GM23338 (cell line): ENCODE measurements around the gene ITGAV. TPM values are rescaled to one million over a fixed set of nuclear protein-coding genes. Genes with fewer than 3 reads are reported as not detected.

Source experiments
- ATAC-seq: fragments of 200-7000 bp; cut with Tn5 transposase; 3 replicates; pipeline ENCODE4 v1.9.1; 2020
- DNase-seq: peaks from one replicate; pipeline ENCODE4 v3.0.0-alpha.2; 2015; ENCODE audit warnings: low spot score
- H2AFZ ChIP-seq: fragments of 200-600 bp; sonication (generic); 2 replicates; pipeline ENCODE4 v1.8.0; 2016; ENCODE audit warnings: antibody characterized with exemption, mild to moderate bottlenecking, moderate library complexity
- H3F3A ChIP-seq: fragments of 200-600 bp; sonication (generic); replicated peaks from 2 replicates; pipeline ENCODE4 v1.8.0; 2017; ENCODE audit warnings: antibody characterized with exemption, mixed run types, low read depth
- H3K27ac ChIP-seq: fragments of 200-600 bp; sonication (generic); 2 replicates; pipeline ENCODE4 v1.6.1; 2016; ENCODE audit warnings: low read depth
- H3K27me3 ChIP-seq: fragments of 200-600 bp; sonication (generic); 2 replicates; pipeline ENCODE4 v1.8.0; 2016; ENCODE audit warnings: mild to moderate bottlenecking, mixed run types, moderate library complexity; ENCODE audit not compliant: insufficient read depth
- H3K36me3 ChIP-seq: fragments of 200-600 bp; sonication (generic); 2 replicates; pipeline ENCODE4 v1.8.0; 2016; ENCODE audit warnings: mild to moderate bottlenecking; ENCODE audit not compliant: insufficient read depth
- H3K4me1 ChIP-seq: fragments of 200-600 bp; sonication (generic); 2 replicates; pipeline ENCODE4 v1.8.0; 2016; ENCODE audit warnings: mild to moderate bottlenecking, moderate library complexity; ENCODE audit not compliant: insufficient read depth
- H3K4me2 ChIP-seq: fragments of 200-600 bp; sonication (generic); 2 replicates; pipeline ENCODE4 v1.7.1; 2017; ENCODE audit warnings: mixed run types
- H3K4me3 ChIP-seq: fragments of 200-600 bp; sonication (generic); 2 replicates; pipeline ENCODE4 v1.6.1; 2016; ENCODE audit warnings: mixed run types
- H3K79me2 ChIP-seq: fragments of 200-600 bp; sonication (generic); replicated peaks from 2 replicates; pipeline ENCODE4 v1.8.0; 2017; ENCODE audit warnings: mild to moderate bottlenecking; ENCODE audit not compliant: insufficient read depth
- H3K9me2 ChIP-seq: fragments of 200-600 bp; sonication (generic); 2 replicates; pipeline ENCODE4 v1.8.0; 2017; ENCODE audit not compliant: insufficient read depth
- H4K20me1 ChIP-seq: fragments of 200-600 bp; sonication (generic); replicated peaks from 2 replicates; pipeline ENCODE4 v1.8.0; 2017; ENCODE audit warnings: mild to moderate bottlenecking; ENCODE audit not compliant: insufficient read depth
- H3K27ac Mint-ChIP-seq: 2 replicates; pipeline ENCODE4 v1.8.0; 2020; ENCODE audit warnings: inconsistent platforms, mild to moderate bottlenecking, moderate library complexity, mixed read lengths
- H3K27me3 Mint-ChIP-seq: 3 replicates; pipeline ENCODE4 v1.8.0; 2022; ENCODE audit warnings: low read depth, mild to moderate bottlenecking, moderate library complexity, mixed read lengths, inconsistent platforms; ENCODE audit not compliant: insufficient read depth, poor library complexity
- H3K36me3 Mint-ChIP-seq: 3 replicates; pipeline ENCODE4 v1.8.0; 2021; ENCODE audit warnings: low read depth, mild to moderate bottlenecking, inconsistent platforms, moderate library complexity, mixed read lengths
- H3K4me1 Mint-ChIP-seq: 3 replicates; pipeline ENCODE4 v1.8.0; 2020; ENCODE audit warnings: mild to moderate bottlenecking, inconsistent platforms, mixed read lengths
- H3K4me3 Mint-ChIP-seq: 3 replicates; pipeline ENCODE4 v1.8.0; 2021; ENCODE audit warnings: moderate library complexity, mild to moderate bottlenecking, inconsistent platforms, mixed read lengths
- H3K9me3 Mint-ChIP-seq: 3 replicates; pipeline ENCODE4 v1.8.0; 2020; ENCODE audit warnings: moderate library complexity, mild to moderate bottlenecking, inconsistent platforms, mixed read lengths
- CTCF ChIP-seq, 2 experiments: fragments of 200-600 bp in 1 of 2; sonication (generic) in 1 of 2; conservative IDR thresholded peaks; 2 replicates each; pipeline versions ENCODE4 v1.5.1 to v1.6.1; 2016 to 2017; ENCODE audit warnings: antibody characterized with exemption in 2 of 2, low read depth in 2 of 2, mild to moderate bottlenecking in 2 of 2, moderate library complexity in 1 of 2
- STAT1 ChIP-seq: IDR thresholded peaks from one replicate; pipeline ENCODE4 v1.6.1; 2016; ENCODE audit warnings: antibody characterized with exemption; ENCODE audit not compliant: unreplicated experiment
- ZNF331 ChIP-seq: fragments of 250-450 bp; sonication (Bioruptor Pico); IDR thresholded peaks from 2 replicates; pipeline ENCODE4 v1.5.0; 2020; ENCODE audit warnings: low read depth, mild to moderate bottlenecking, moderate library complexity
- ZNF462 ChIP-seq: fragments of 250-450 bp; sonication (Bioruptor Pico); IDR thresholded peaks from 2 replicates; pipeline ENCODE4 v1.5.0; 2020; ENCODE audit warnings: mild to moderate bottlenecking, moderate library complexity
- polyA plus RNA-seq: library from polyadenylated mRNA; unstranded; fragments of >200 nt; fragmentation: Nextera tagmentation; extraction: Ambion mirVana; gene quantifications from 2 replicates; pipeline ENCODE4 v1.2.1, GENCODE V29; 2016
- total RNA-seq: library from RNA; depleted of rRNA; stranded (reverse); fragments of >200 nt; shearing (Covaris generic); gene quantifications from 2 replicates; pipeline ENCODE4 v1.2.3, GENCODE V29; 2014
- TF ChIP-seq, protein P1 (sequence below): IDR thresholded peaks from one replicate; pipeline ENCODE4 v1.6.1; 2018; ENCODE audit warnings: antibody characterized with exemption; ENCODE audit not compliant: unreplicated experiment

The ITGAV gene
- total and polyA plus RNA-seq, 2 experiments from 2014 or later = 9.1 to 56.5 TPM

DNA sequence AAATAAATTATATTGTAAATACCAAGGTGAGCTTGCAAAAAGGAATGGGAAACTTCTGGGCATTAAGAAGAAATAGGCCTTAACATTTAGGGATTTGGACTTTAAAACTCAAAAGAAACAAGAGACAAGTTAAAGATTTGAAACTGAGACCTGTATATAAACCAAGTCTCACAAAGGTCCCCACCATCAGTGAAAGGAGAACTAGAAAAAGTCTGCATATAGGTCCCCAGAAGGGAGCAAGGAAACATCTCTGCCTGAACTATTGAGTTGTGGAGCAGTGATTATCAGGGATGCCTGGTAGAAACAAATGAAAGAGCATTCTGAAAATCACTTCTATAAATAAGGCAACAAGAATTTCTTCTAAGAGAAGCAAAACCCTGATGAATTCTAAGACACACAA lies 30.5 kb upstream of the ITGAV start:
- Mint-ChIP-seq H3K4me1 (peaks cover 7% of the 10 kb centered on the region; the same call in 2 of the 3 replicates), H3K9me3 (peaks cover 8% of the 10 kb centered on the region; the same call in 2 of the 3 replicates), H3K27me3 (peaks cover 4% of the 10 kb centered on the region), H3K36me3 (peaks cover 5% of the 10 kb centered on the region; the same call in 1 of the 3 replicates), H3K27ac (no peak overlapping the region), H3K4me3 (no peak overlapping the region)
- no peaks in the 10 kb centered on the region for H3K9me2 ChIP-seq
- DNase-seq (no peak), ATAC-seq (no peak)
- H3K79me2 ChIP-seq = no peaks in the 10 kb centered on the region
- no peaks in the 10 kb centered on the region for H3K27me3 ChIP-seq
- H4K20me1 ChIP-seq = no peaks in the 10 kb centered on the region
- H3K4me2 ChIP-seq = no peak overlapping the region
- H3K4me1 ChIP-seq = peaks cover 5% of the 10 kb centered on the region
- H3K27ac ChIP-seq = no peak overlapping the region
- H2AFZ ChIP-seq = no peak overlapping the region
- TF ChIP-seq ZNF331 (CRISPR knock-in tag) (no peak), CTCF (conservative IDR thresholded peaks at IDR 0.05; ENCODE audit: low read depth in 2 of 2) (no peak), ZNF462 (CRISPR knock-in tag) (no peak)
- H3K4me3 ChIP-seq = no peak overlapping the region
- H3K36me3 ChIP-seq = no peaks in the 10 kb centered on the region
- H3F3A ChIP-seq = no peaks in the 10 kb centered on the region

DNA sequence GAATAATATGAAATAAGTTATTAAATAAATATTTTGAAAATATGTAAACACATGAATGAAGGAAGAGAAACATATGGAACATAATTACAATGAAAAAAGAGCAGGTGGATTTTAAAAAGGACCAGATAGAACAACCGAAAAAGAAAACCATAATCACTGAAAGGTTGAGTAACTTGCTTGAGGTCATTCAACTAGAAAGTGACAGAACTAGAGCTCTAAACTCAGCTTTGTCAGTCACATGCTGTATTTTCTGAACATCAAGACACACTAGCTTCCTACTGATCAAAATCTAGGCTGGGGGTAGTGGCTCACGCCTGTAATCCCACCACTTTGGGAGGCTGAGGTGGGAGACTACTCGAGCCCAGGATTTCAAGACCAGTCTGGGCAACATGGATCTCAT lies 30.0 kb upstream of the ITGAV start:
- no peak for ATAC-seq
- Histone ChIP-seq H3F3A (no peaks in the 10 kb centered on the region), H4K20me1 (no peaks in the 10 kb centered on the region), H3K4me1 (peaks cover 5% of the 10 kb centered on the region), H3K79me2 (no peaks in the 10 kb centered on the region), H3K36me3 (no peaks in the 10 kb centered on the region), H3K4me3 (no peak overlapping the region), H3K9me2 (no peaks in the 10 kb centered on the region), H2AFZ (no peak overlapping the region), H3K4me2 (no peak overlapping the region), H3K27me3 (no peaks in the 10 kb centered on the region), H3K27ac (no peak overlapping the region)
- Mint-ChIP-seq H3K36me3 (peaks cover 5% of the 10 kb centered on the region; the same call in 1 of the 3 replicates), H3K9me3 (peaks cover 8% of the 10 kb centered on the region; the same call in 2 of the 3 replicates), H3K4me1 (peaks cover 7% of the 10 kb centered on the region; the same call in 2 of the 3 replicates), H3K4me3 (no peak overlapping the region), H3K27me3 (peaks cover 4% of the 10 kb centered on the region), H3K27ac (no peak overlapping the region)
- DNase-seq = no peak
- TF ChIP-seq STAT1 = no peak
- no peak for TF ChIP-seq CTCF (conservative IDR thresholded peaks at IDR 0.05; ENCODE audit: low read depth in 2 of 2)
- TF ChIP-seq, protein P1, sequence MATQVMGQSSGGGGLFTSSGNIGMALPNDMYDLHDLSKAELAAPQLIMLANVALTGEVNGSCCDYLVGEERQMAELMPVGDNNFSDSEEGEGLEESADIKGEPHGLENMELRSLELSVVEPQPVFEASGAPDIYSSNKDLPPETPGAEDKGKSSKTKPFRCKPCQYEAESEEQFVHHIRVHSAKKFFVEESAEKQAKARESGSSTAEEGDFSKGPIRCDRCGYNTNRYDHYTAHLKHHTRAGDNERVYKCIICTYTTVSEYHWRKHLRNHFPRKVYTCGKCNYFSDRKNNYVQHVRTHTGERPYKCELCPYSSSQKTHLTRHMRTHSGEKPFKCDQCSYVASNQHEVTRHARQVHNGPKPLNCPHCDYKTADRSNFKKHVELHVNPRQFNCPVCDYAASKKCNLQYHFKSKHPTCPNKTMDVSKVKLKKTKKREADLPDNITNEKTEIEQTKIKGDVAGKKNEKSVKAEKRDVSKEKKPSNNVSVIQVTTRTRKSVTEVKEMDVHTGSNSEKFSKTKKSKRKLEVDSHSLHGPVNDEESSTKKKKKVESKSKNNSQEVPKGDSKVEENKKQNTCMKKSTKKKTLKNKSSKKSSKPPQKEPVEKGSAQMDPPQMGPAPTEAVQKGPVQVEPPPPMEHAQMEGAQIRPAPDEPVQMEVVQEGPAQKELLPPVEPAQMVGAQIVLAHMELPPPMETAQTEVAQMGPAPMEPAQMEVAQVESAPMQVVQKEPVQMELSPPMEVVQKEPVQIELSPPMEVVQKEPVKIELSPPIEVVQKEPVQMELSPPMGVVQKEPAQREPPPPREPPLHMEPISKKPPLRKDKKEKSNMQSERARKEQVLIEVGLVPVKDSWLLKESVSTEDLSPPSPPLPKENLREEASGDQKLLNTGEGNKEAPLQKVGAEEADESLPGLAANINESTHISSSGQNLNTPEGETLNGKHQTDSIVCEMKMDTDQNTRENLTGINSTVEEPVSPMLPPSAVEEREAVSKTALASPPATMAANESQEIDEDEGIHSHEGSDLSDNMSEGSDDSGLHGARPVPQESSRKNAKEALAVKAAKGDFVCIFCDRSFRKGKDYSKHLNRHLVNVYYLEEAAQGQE = no peak
